SK-N-DZ (cell line): ENCODE data around the gene LYSMD1.

Experiments
- DNase-seq: peaks from one replicate; pipeline ENCODE4 v3.0.0-alpha.2; 2015; ENCODE audit warnings: low spot score

LYSMD1 gene

DNA sequence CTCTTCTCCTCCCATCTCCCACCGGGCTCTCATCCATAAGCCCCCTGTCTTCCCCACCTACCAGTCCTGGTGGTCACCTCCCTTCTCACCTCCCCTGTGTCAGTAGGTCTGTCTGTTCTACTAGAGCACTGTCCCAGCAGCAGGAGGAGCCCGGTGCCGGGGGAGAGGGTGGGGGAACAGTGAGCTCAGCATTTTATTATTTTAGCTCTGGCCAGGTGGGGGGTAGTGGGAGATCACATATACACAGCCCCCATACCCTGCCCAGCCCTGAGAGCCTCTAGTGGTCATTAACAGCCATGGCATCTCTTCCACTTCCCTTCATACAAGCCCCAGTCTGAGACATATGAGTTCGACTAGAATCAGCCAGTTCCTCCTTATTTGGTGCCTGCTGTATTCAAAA lies 10.2 kb upstream of the LYSMD1 start, which contains the start of gene TMOD4:
TMOD4 (minus strand) TSS at position 119 of the 400 bp plus-strand sequence. CDS start 1,106 bp downstream, outside the sequence.
- DNase-seq = no peak

DNA sequence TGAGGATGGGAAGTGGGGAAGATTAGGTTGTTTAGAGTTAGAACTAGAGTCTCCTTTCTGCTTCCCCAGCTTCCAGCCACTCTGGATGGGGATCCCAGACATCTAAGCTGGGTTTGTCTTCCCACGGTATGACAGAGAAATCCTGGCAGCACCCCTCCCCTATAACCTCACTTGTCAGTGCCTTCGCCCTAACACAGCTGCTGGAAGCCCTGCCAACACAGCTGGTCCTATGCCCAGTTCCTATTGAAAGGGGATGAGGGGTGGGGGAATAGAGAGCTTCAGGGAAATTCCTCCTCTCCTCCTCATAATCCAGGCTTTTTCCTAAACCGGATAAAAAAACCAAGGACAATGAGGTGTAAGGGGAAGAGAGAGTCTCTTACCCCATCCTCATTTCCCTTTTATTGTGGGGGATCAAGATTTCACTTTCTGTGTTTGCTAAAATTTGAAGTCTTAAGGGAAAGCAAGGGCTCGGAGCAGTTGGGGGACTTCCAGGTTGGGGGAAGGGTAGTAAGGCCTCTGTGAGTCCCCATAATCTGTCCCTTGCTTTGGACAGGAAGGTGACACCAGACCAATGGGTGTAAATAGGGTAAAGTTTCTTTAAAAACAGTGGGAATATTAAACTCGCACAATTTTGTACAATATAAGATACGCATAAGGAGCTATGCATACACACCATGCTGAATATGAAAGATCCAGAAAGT lies 9.5 kb upstream of the LYSMD1 start:
- no peak for DNase-seq

DNA sequence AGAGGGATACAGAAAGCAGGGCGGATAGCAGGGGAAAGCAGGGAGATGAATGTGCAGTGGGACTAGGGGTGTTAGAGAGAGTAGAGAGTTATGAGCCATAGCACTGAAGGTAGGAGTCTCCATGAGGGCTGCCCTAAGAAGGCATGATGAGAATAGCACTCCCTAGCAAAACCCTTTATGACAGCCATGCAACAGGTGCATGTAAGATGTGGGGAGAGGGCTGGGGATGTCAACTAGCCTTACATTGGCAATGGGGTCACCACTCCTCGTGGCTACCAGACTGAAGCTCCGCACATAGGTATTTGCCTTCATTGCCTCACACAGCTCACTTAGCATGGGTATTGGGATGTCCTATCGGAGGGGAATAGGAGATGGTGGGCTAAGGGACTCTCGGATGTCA lies 5.5 kb upstream of the LYSMD1 start:
- no peak for DNase-seq

DNA sequence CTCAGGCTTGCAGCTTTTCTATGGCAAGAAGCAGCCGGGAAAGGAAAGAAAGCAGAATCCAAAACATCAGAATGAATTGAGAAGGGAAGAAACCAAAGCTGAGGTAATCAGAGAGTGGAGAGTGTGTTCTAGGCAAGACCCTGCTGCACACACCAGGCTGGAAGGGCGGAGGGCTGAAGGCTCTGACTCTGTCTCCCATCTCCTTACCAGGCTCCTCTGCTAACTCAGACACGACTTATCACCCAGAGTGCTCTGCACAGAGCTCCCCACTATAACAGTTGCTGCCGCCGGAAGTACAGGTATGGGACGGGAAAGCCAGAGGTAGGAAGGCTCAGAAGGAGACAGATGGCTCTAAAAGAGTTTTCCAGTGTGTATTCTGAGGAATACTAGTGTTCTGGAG lies 1.4 kb upstream of the LYSMD1 start:
- no peak for DNase-seq

DNA sequence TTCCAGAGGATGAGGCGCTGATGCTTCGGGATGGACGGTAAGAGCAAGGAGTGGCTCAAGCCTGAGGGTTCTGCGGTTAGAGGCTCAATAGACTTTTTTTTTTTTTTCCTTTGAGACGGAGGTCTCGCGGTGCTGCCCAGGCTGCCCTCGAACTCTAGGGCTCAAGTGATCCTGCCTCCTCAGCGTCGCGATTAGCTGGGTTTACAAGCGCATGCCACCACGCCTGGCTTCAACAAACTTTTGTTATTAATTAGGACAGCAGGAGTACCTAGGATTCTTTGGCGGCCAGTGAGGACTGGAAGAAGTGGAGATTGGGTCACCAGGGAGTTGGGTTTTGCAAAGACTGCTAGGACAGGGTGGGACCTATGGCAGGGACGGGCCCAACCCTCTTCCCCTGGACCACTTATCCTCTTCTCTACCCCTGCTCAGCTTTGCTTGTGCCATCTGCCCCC lies 829 bp upstream of the LYSMD1 start:
- DNase-seq = no peak

DNA sequence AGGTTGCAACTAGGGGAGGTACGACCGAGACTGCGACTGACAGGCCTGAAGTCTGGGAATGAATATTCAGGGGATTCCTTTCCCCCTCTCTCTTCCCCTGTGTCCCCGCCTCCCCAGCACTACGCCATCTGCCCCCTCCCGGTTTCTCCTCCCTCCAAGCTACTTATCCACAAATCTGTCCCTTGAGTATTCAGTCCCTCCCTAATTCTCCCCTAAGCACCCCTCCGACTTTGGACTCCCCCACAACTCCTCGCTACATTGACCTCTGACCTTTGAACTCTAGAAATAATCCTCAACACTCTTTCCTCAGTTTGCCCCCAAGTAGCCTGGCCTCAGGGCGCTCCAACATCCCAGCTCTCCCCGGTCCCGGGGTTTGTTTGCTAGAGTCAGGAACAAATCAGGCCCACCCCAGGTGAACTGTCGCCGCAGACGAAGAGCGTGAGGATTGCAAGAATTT lies 393 bp downstream of the LYSMD1 start:
- no peak for DNase-seq

DNA sequence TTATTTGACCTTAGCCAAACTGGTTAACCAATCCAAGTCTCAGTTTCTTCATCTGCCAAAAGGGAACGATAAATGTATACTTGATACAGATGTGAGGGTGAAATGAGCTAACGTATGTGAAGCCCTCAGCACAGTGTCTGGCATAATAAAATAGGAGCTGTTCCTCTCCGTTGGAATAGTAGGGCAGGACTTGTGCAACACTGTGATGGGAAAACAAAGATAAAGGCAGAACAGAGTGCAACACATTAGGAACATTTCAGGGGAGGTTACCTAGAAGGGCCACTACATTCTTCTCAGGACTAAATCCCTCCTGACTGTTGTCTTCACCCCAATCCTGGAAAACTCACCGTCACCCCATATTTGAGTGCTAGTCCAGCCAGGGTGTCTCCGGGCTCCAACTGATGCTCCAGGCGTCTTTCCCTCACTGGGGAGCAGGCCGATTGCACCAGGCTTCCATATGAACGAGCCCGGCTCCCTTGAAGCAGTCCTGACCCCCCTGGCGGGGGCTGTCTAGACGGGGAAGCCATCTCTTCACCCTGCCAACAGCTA lies 896 bp downstream of the LYSMD1 start:
- DNase-seq = no peak

DNA sequence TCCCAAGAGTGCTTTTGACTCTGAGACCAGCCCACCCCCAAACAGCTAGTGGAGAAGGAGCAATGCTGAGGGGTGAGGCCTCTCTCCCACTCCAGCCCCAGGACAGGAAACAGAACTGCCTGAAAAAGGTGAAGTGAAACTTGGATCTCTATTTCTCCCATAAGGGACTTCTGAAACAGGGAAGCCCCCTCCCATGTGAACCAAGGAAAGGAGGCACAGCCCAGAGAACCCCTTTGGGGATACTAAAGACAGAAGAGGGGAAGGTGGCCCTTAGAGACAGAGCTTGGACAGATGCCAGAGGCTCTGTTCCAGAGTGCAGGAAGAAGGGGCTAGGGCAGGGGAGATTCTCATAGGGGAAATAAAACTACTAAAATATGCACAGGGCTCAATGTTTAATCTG lies 6.3 kb downstream of the LYSMD1 start:
- DNase-seq = no peak

DNA sequence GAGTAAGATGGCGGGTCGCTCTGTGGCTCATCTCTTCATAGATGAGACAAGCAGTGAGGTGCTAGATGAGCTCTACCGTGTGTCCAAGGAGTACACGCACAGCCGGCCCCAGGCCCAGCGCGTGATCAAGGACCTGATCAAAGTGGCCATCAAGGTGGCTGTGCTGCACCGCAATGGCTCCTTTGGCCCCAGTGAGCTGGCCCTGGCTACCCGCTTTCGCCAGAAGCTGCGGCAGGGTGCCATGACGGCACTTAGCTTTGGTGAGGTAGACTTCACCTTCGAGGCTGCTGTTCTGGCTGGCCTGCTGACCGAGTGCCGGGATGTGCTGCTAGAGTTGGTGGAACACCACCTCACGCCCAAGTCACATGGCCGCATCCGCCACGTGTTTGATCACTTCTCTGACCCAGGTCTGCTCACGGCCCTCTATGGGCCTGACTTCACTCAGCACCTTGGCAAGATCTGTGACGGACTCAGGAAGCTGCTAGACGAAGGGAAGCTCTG lies 6.9 kb downstream of the LYSMD1 start:
- no peak for DNase-seq

DNA sequence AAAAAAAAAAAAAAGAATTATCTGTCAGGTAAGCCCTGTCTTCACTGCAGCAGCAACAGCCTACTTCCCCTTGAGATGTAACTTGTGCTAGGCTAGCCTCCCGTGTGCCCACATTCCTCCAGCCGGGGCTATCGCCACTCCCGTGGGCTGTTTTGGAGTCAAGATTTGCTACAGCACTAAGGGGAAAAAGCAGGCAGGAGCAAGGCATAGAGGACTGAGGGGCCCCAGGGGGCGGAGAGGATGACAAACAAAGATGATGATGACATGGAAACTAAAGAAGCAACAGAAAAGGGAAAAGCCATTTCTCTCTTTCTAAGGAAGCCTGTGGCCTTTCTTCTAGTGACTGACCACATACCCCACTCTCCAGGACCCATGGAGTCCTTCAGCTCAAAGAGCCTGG lies 7.4 kb downstream of the LYSMD1 start:
- DNase-seq = no peak

DNA sequence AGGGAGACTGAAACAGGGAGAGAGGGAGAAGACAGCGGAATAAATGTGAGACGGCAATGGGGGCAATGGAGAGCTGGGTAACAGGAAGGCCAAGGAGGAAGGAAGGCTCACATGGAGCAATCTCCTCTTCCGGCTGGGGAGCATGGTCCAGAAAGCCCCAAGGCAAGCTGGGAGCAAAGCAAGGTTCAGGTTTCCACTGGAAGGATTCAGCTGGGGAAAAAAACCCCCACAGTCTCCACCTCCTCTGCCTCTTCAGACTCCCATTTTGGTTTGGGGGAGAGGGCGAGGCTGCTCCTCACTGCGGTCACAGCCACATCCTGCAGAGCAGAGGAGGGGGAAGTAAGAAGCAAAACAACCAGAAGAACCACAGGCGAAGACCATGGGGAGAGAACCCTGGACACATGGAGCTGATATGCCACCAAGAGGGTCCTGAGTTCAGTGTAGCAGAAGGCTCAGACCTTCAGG lies 8.6 kb downstream of the LYSMD1 start:
- DNase-seq = no peak

DNA sequence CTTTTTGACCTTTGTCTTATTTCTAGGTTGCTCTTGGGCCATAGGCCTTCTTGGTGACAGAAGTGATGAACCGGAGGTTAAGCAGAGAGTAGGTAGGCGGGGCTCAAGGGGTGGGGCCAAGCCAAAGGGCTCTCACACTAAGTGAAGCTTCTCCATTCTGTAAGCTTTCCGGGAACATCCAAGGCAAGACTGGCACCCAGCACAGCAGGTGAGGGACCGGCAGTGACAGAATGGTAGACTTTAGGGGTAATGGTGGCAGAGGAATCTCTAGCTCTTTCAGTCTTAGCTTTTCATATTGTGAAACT lies 9.2 kb downstream of the LYSMD1 start, which contains the start of gene TNFAIP8L2:
TNFAIP8L2 (plus strand) TSS at position 135 of the 305 bp plus-strand sequence. CDS start 2,049 bp downstream, outside the sequence.
- DNase-seq = no peak

DNA sequence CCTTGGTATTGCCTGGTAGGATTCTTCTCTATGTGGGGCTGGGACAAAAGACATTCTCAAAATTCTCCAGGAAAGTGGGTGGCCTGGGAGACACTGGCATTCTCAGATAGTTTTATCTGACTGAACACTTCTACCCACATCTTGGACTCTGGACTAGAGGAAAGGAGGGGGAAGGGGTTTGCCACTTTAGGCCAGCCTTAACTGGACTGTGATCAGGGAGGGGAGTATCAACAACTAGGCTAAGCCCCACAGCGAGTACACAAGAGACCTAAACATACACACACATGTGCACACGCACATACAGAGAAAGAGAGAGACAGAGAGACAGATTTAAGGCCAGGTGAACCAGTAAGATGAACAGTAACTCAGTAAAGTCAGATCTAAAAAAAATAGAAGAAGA lies 18.0 kb downstream of the LYSMD1 start:
- no peak for DNase-seq

DNA sequence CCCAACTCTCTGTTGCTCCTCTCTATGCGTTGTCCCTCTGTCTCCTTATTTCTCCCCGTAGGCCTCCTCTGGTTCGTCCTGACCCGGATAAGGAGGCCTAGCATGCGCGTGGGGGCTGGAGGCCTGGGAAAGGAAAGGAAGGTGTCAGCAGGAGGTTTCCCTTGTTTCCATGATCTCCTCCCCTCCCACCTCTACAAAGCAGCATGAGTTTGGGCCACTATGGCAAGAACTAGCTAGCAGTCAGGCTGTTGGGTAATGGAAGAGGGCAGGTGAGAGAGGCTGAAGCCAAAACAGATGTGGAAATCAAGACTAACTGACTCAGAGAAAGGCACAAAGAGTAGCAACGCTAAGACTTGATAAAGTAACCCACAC lies 18.6 kb downstream of the LYSMD1 start:
- DNase-seq = no peak

DNA sequence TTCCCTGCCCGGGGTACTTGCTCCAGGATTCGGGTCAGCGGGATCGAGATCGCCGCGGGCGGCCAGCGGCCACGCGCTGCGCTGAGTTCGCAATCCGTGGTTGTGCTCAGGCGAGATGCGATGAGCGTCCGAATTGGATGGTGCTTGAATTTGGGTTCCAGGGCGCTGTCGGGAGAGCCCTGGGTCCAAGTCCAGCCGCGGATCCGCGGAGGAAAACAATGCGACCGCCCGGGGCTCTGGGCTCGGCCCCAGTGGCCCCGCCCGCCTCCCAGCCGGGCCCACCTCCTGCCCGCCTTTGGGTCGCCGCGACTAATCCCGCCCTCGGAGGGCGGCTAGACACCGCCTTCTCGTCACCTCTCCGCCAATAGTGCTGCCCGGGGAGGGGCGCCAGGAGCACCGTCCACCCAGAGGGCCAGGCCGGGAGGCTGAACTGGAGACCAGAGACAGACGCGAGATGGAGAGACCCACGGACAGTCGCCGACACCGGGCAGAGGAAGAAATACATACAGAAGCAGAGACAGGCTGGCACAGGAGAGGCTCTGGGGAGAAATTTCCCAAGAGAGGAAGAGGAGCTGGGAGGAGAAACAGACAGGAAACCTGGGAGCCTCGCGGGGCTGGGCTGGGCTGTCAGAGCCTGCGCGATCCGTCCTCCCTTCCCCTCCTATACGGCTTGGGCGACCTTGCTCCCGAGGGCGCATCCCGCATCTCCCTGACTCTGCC lies 19.1 kb downstream of the LYSMD1 start, which contains the start of gene SEMA6C:
SEMA6C (minus strand) TSS at position 220 of the 720 bp plus-strand sequence. CDS start 4,010 bp downstream, outside the sequence.
- peak; percentile 94 for DNase-seq

DNA sequence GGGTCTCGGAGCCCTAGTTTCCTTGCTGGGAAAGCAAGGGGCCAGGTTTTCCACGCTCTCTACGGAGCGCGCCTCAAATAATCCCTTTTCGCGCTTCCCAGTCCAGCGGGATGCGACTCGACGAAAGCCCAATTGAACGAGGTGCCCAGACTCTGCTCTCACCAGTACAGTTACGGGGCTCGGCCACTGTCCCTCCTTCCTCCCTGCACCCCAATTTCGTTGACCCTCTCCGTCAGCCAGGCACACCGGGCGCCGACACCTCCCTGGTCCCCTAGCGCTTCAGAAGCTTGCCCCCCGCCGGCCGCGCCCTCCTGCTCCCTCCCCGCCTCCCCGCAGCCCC lies 19.7 kb downstream of the LYSMD1 start:
- no peak for DNase-seq

DNA sequence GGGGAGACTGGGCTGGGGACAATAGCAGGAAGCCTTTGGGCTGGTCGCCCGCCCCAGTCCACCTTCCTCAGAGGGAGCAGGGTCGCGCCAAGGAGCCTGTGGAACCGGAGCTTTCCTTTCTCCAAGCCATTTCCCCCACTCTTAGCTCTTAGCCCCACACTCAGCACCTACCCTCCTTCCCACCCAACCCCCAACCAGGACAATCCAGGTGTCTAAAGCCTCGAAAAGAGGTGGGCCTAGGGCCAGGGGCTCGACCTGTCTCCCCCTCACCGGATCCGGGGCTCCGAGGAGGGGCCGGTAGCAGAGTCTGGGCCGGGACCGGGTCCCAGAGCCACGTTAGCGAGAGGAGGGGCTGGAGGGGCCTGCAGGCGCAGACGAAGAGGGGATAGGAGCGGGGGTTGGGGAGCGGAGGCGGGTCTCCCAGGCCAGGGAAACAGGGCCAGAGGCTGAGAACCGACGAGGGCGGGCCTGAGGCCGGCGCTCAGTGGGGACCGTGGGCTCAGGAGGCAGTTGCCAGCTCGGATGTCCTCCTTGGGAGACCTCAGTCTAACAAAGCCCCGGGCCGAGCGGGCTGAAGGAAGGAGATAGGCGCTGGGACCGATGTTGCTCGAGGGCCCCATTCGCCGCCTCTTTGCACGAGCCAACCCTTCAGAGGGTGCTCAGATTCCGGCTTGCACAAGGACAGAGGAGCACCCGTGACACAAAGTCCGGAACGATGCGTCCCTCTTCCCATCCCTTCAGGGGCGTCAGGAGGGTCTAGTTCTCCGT lies 20.2 kb downstream of the LYSMD1 start:
- peak; percentile 37 for DNase-seq

DNA sequence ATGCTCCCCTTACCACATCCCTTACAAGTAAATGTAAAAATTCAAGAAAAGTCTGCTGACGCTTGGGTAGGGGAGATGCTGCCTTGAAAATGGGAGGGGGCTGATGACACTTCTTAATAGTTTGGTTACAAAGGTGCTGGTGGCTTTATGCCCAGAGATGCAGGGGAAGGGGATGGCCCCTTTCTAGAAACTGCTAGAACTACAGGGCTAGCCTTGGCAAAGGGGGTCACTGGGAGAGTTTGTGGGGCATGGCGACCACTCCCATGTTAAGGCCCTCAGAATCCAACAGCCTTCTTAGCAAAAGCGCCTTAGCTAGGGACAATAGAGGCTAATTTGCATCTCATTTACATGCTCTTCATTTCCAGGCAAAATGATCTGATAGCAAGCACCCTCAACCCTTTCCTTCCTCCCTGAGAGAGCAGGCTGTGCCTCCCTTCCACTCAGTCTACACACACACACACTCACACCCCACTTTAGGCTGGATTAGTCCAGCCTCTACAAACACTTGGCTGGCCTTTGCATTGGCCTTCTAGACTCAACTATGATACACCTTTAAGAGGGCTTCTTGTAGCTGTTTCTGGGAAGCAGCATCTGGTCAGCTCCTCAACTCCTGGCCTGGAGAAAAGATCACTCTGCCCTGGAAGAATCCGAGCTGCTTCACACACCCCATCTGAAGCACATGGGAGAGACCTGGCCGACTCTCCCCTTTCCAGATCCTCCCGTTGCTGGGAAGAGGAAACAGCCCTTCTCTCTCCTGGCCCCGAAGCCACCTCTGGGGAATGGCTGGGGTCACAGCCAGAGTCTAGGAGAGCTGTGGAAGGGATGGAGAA lies 21.0 kb downstream of the LYSMD1 start:
- peak; percentile 34 for DNase-seq

DNA sequence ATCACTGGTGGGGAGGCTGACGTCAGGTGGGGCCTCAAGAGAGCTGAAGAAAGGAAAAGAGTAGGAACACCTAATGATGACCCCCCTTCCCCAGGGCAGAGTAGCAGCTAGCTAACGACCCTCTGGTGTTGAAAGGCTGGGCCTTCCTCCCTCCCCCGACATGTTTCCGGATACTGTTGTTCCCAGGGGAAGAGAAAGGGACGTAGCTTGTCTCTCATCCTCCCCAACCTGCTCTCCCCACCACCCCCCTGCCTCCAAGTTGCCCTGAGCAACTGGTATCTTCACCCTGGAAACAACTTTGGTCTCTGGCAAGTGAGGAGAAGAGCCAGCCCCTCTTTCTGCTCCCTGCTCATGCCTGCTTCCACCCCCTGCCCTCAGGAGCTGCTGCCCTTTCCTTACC lies 21.7 kb downstream of the LYSMD1 start:
- no peak for DNase-seq

DNA sequence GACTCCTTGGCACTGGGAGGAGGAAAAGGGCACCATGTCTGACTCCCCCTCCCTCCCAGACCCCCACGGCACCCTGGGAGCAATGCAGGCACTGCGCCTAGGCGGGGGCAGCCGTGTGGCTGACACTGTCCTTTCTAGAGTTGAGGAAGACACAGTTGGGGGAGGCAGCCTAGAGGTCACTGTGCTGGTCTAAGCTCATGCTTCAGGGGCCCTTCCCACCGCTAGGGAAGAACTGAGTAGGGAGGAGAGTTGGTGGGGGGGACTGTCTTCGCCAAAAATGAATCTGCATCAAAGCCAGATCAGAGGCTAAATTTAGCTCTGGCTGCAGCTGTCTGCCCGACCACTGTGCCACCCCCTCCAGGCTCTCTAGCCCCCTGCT lies 22.7 kb downstream of the LYSMD1 start:
- DNase-seq = no peak
